Measurements from ENCODE around the gene IFITM2.

- no peak for TF ChIP-seq EZH2 (IDR thresholded peaks at IDR 0.05; ENCODE audit: insufficient read depth, poor library complexity, severe bottlenecking)
- TF ChIP-seq EZH2phosphoT487 (IDR thresholded peaks at IDR 0.05; ENCODE audit: insufficient read depth, low read depth), result no peak
These were observed 27.5 kb upstream of the IFITM2 start for GRCh38 chr11:279966-280705.

Measured in GM23248 (cell line).